Endodermal cell (in vitro differentiated cells): ENCODE results near the gene VENTX. TPM values are rescaled to one million over a fixed set of nuclear protein-coding genes. Genes with fewer than 3 reads are reported as not detected.

ENCODE experiments used
- DNase-seq: peaks from one replicate; pipeline ENCODE4 v3.0.0-alpha.2; 2017
- H3K27ac ChIP-seq: 2 replicates; pipeline ENCODE4 v1.5.1; 2013; ENCODE audit warnings: mild to moderate bottlenecking, low read depth, low read length, moderate library complexity
- H3K27me3 ChIP-seq: 2 replicates; pipeline ENCODE4 v1.6.1; 2013; ENCODE audit warnings: mild to moderate bottlenecking, low read length, moderate library complexity; ENCODE audit not compliant: insufficient read depth, control insufficient read depth, poor library complexity, severe bottlenecking
- H3K36me3 ChIP-seq: 2 replicates; pipeline ENCODE4 v1.7.0; 2013; ENCODE audit warnings: mild to moderate bottlenecking, low read length, moderate library complexity; ENCODE audit not compliant: control insufficient read depth, insufficient read depth
- H3K4me1 ChIP-seq: one replicate; pipeline ENCODE4 v1.7.0; 2013; ENCODE audit warnings: low read length; ENCODE audit not compliant: control insufficient read depth, insufficient read depth
- H3K4me3 ChIP-seq: 2 replicates; pipeline ENCODE4 v1.5.1; 2013; ENCODE audit warnings: mild to moderate bottlenecking, low read length, moderate library complexity
- H3K9ac ChIP-seq: 2 replicates; pipeline ENCODE4 v1.6.1; 2013; ENCODE audit warnings: mild to moderate bottlenecking, low read length, moderate library complexity; ENCODE audit not compliant: poor library complexity, severe bottlenecking; ENCODE audit errors: extremely low read depth
- H3K9me3 ChIP-seq: 2 replicates; pipeline ENCODE4 v1.6.1; 2013; ENCODE audit warnings: mild to moderate bottlenecking, low read length, moderate library complexity; ENCODE audit not compliant: control insufficient read depth
- H3K27ac Mint-ChIP-seq: 2 replicates; pipeline ENCODE4 v1.8.0; 2020; ENCODE audit warnings: mixed read lengths
- H3K27me3 Mint-ChIP-seq: 2 replicates; pipeline ENCODE4 v1.8.0; 2021; ENCODE audit warnings: mild to moderate bottlenecking, mixed read lengths; ENCODE audit not compliant: insufficient read depth
- H3K36me3 Mint-ChIP-seq: 2 replicates; pipeline ENCODE4 v1.8.0; 2020; ENCODE audit warnings: low read depth, mixed read lengths
- H3K4me1 Mint-ChIP-seq: 2 replicates; pipeline ENCODE4 v1.8.0; 2020; ENCODE audit warnings: mixed read lengths
- H3K4me3 Mint-ChIP-seq: 2 replicates; pipeline ENCODE4 v1.8.0; 2020; ENCODE audit warnings: mild to moderate bottlenecking, moderate library complexity, mixed read lengths
- H3K9me3 Mint-ChIP-seq: 2 replicates; pipeline ENCODE4 v1.8.0; 2020; ENCODE audit warnings: mild to moderate bottlenecking, mixed read lengths
- CTCF ChIP-seq: fragments of 200-600 bp; sonication (generic); conservative IDR thresholded peaks from 2 replicates; pipeline ENCODE4 v1.5.0; 2021; ENCODE audit warnings: antibody characterized with exemption, mild to moderate bottlenecking
- WGBS, 2 experiments: methylation state at CpG; one replicate each; pipeline versions ENCODE4 v1.1.5 to v1.1.7; 2013; ENCODE audit warnings: missing lambda C conversion rate in 2 of 2, mixed read lengths in 1 of 2; ENCODE audit not compliant: insufficient coverage in 1 of 2, insufficient read length in 1 of 2; 5-methylcytosine and 5-hydroxymethylcytosine counted together
- total RNA-seq, 2 donors: library from RNA; stranded (reverse); fragmentation: NEBNext Ultra II Directional in 1 of 2; extraction: Animal tissue kit (Norgen Biotek cat#: 25700) in 1 of 2; gene quantifications; 2 replicates in 1 of 2; 3 replicates in 1 of 2; pipeline ENCODE4 v1.2.1, GENCODE V29; 2021

Gene VENTX
- total RNA-seq, 2 donors from 2014 or later: 5.5 to 14.2 TPM

DNA sequence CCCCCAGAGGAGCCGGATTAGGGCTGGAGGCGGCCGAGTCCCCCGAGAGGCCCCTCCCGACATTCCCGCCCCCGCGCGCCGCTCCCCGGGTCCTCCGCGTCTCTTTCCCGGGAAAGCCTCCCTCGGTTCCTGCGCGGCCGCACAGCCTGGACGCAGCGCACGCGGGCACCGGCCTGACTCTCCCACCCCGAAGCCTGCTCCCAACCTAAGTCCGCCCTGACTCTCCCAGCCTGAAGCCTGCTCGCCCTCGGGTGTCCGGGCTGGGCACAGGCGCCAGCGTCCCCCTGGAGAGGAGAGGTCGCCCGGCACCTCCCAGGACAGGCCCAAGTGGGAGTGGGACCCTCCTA, 441 bp upstream of the VENTX start:
- no peak for DNase-seq
- Mint-ChIP-seq H3K27ac (no peak overlapping the region), H3K9me3 (no peaks in the 10 kb centered on the region), H3K4me3 (peak overlapping the region; percentile 75), H3K4me1 (peaks cover 12% of the 10 kb centered on the region), H3K27me3 (peaks cover 49% of the 10 kb centered on the region), H3K36me3 (peaks cover 14% of the 10 kb centered on the region)
- TF ChIP-seq CTCF: no peak
- WGBS, 2 experiments: 0 to 1% methylated on average over 5 to 32 of the region's 32 CpGs
- Histone ChIP-seq H3K9ac (no peak overlapping the region), H3K4me1 (no peaks in the 10 kb centered on the region), H3K4me3 (peak overlapping the region; percentile 79), H3K27ac (no peak overlapping the region), H3K27me3 (peaks cover 61% of the 10 kb centered on the region), H3K36me3 (no peaks in the 10 kb centered on the region), H3K9me3 (no peaks in the 10 kb centered on the region)

DNA sequence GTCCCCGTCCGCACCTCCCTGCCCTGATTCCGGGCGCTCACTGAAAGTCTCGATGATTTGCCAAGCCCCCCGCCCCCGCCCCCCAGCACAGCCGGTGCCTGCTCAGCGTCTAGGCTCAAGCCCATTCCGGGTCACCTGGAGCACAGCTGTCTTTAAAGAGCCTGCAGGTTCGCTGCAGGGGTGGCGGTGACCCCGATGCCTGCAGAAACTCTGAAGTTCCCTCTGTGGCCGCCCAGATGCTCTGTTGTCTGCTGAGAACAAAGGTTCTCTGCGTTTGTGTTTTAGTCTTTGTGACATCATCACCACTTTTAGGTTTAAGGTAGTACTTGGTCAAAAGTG, 780 bp downstream of the VENTX start:
- peaks cover 37% of the 10 kb centered on the region for H3K27me3 Mint-ChIP-seq
- H3K27ac Mint-ChIP-seq: peak overlapping the region; percentile 39
- Histone ChIP-seq H3K4me3 (peak overlapping the region; percentile 79), H3K4me1 (no peaks in the 10 kb centered on the region), H3K27me3 (peaks cover 49% of the 10 kb centered on the region), H3K27ac (no peak overlapping the region), H3K36me3 (no peaks in the 10 kb centered on the region), H3K9ac (peak overlapping the region; percentile 41), H3K9me3 (no peaks in the 10 kb centered on the region)
- DNase-seq: no peak
- H3K9me3 Mint-ChIP-seq: no peaks in the 10 kb centered on the region
- 5% methylated on average over 11 to 15 of the region's 15 CpGs for WGBS, 2 experiments
- TF ChIP-seq CTCF: no peak
- H3K36me3 Mint-ChIP-seq: peaks cover 14% of the 10 kb centered on the region
- peak overlapping the region; percentile 75 for H3K4me3 Mint-ChIP-seq
- H3K4me1 Mint-ChIP-seq: peaks cover 12% of the 10 kb centered on the region

DNA sequence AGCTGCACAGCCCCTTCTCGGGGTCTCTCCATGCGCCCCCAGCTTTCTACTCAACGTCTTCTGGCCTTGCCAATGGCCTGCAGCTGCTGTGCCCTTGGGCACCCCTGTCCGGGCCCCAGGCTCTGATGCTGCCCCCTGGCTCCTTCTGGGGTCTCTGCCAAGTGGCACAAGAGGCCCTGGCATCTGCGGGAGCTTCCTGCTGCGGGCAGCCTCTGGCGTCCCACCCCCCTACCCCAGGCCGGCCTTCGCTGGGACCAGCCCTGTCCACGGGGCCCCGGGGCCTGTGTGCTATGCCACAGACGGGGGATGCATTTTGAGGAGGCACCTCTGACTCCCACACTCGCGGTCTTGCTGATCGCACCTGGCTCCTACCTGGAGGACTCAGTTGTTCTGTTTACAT, 2.3 kb downstream of the VENTX start:
- no peak for TF ChIP-seq CTCF
- Histone ChIP-seq H3K36me3 (no peaks in the 10 kb centered on the region), H3K27me3 (peaks cover 35% of the 10 kb centered on the region), H3K27ac (no peak overlapping the region), H3K9me3 (no peaks in the 10 kb centered on the region), H3K4me1 (no peaks in the 10 kb centered on the region), H3K9ac (no peak overlapping the region), H3K4me3 (no peak overlapping the region)
- Mint-ChIP-seq H3K36me3 (peaks cover 14% of the 10 kb centered on the region), H3K4me1 (peaks cover 12% of the 10 kb centered on the region), H3K27me3 (peaks cover 23% of the 10 kb centered on the region), H3K27ac (no peak overlapping the region), H3K9me3 (no peaks in the 10 kb centered on the region), H3K4me3 (no peak overlapping the region)
- DNase-seq: no peak
- 95 to 100% methylated on average over 6 to 15 of the region's 15 CpGs for WGBS, 2 experiments
